ENCODE data around the gene MYT1. TPM values are rescaled to one million over a fixed set of nuclear protein-coding genes. Genes with fewer than 3 reads are reported as not detected.

Gene MYT1
- total and polyA plus RNA-seq, 2 of the 13 experiments (the other 11 are each of a cell fraction or from before 2014, with no cell fraction given) = 0.58 to 2.5 TPM

GRCh38 chr20:64220891-64221527, 56.8 kb downstream of the MYT1 start (continued):
- TF ChIP-seq MXD3 (CRISPR knock-in tag; IDR thresholded peaks at IDR 0.05) (no peak), JDP2 (CRISPR knock-in tag; IDR thresholded peaks at IDR 0.05; ENCODE audit: borderline replicate concordance) (no peak), EEA1 (CRISPR knock-in tag; IDR thresholded peaks at IDR 0.05; ENCODE audit: borderline replicate concordance) (no peak), MED1 (CRISPR knock-in tag; IDR thresholded peaks at IDR 0.05) (peak; percentile 71), ZBTB7B (CRISPR knock-in tag; IDR thresholded peaks at IDR 0.05) (peak; percentile 69; the same call in 1 of the 2 replicates), USF2 (IDR thresholded peaks at IDR 0.05; ENCODE audit: low read depth, low read length) (no peak), USF2 (CRISPR knock-in tag; IDR thresholded peaks at IDR 0.05; ENCODE audit: borderline replicate concordance) (0 out of 2 replicates have a peak, but pooled peaks have one; percentile 30), CBX5 (CRISPR knock-in tag; IDR thresholded peaks at IDR 0.05; ENCODE audit: borderline replicate concordance) (no peak), NAIF1 (CRISPR knock-in tag; IDR thresholded peaks at IDR 0.05; ENCODE audit: borderline replicate concordance) (no peak), TBP (CRISPR knock-in tag; IDR thresholded peaks at IDR 0.05) (no peak), SNAPC5 (CRISPR knock-in tag; IDR thresholded peaks at IDR 0.05; ENCODE audit: borderline replicate concordance) (no peak), SKIL (CRISPR knock-in tag; IDR thresholded peaks at IDR 0.05; ENCODE audit: borderline replicate concordance) (no peak), ETV5 (CRISPR knock-in tag; IDR thresholded peaks at IDR 0.05; ENCODE audit: borderline replicate concordance) (peak; percentile 18; the same call in 1 of the 2 replicates), ZNF512 (CRISPR knock-in tag; IDR thresholded peaks at IDR 0.05) (no peak), NFE2L2 (IDR thresholded peaks at IDR 0.05; ENCODE audit: low read length) (no peak), GATAD1 (CRISPR knock-in tag; IDR thresholded peaks at IDR 0.05) (no peak), NFIC (IDR thresholded peaks at IDR 0.05; ENCODE audit: low read length) (no peak), XRCC5 (optimal IDR thresholded peaks at IDR 0.05; ENCODE audit: low read length) (peak; percentile 54), ZNF703 (CRISPR knock-in tag; IDR thresholded peaks at IDR 0.05; ENCODE audit: borderline replicate concordance) (no peak), STAT5B (CRISPR knock-in tag; IDR thresholded peaks at IDR 0.05) (no peak), ZNF503 (CRISPR knock-in tag; IDR thresholded peaks at IDR 0.05) (no peak), FLYWCH1 (CRISPR knock-in tag; IDR thresholded peaks at IDR 0.05) (no peak), ZNF672 (CRISPR knock-in tag; IDR thresholded peaks at IDR 0.05) (no peak)

Data from HepG2 (cell line).